Ovary (tissue), 9 donors: Measurements from ENCODE around the gene TRIM65. TPM values are rescaled to one million over a fixed set of nuclear protein-coding genes. Genes with fewer than 3 reads are reported as not detected.

Experiments
- DNase-seq, 5 donors: peaks; one replicate each; pipeline ENCODE4 v3.0.0-alpha.2; 2019 to 2020
- H3K27ac ChIP-seq, 2 donors: fragments of 200-600 bp; one replicate each; pipeline versions ENCODE4 v1.5.1 to v1.8.0; 2019 to 2022
- H3K27me3 ChIP-seq: fragments of 200-600 bp; one replicate; pipeline ENCODE4 v1.8.0; 2022
- H3K36me3 ChIP-seq: fragments of 200-600 bp; sonication (generic); one replicate; pipeline ENCODE4 v1.5.1; 2019
- H3K4me1 ChIP-seq: one replicate; pipeline ENCODE4 v1.8.1; 2013; ENCODE audit warnings: mild to moderate bottlenecking, moderate library complexity; ENCODE audit not compliant: insufficient read depth
- H3K4me3 ChIP-seq: fragments of 200-600 bp; sonication (generic); one replicate; pipeline ENCODE4 v1.5.1; 2017
- H3K9me3 ChIP-seq, 2 donors: fragments of 200-600 bp in 1 of 2; sonication (generic) in 1 of 2; one replicate each; pipeline versions ENCODE4 v1.5.1 to v1.8.1; 2013 to 2019; ENCODE audit warnings: mild to moderate bottlenecking in 1 of 2, moderate library complexity in 1 of 2
- CTCF ChIP-seq, 3 donors: fragments of 450-650 bp in 2 of 3; fragments of 200-600 bp in 1 of 3; IDR thresholded peaks; one replicate each; pipeline versions ENCODE4 v1.5.1 to v1.8.0; 2016 to 2022; ENCODE audit warnings: antibody characterized with exemption in 3 of 3, mild to moderate bottlenecking in 1 of 3
- EP300 ChIP-seq: sonication (generic); formaldehyde crosslinking; IDR thresholded peaks from one replicate; pipeline ENCODE4 v1.6.1; 2017; ENCODE audit warnings: antibody characterized with exemption
- POLR2A ChIP-seq: fragments of 450-650 bp; IDR thresholded peaks from one replicate; pipeline ENCODE4 v1.6.1; 2017; ENCODE audit warnings: antibody characterized with exemption, mild to moderate bottlenecking, moderate library complexity
- WGBS, 3 donors: extraction: QIAGEN DNeasy Blood & Tissue Kit in 1 of 3; methylation state at CpG; one replicate each; pipeline versions ENCODE4 v1.1.5 to v1.1.7; 2013 to 2017; 5-methylcytosine and 5-hydroxymethylcytosine counted together
- intact Hi-C, 4 donors: fragments of 100-400 bp; cut with DNase I; formaldehyde crosslinking; loops; one replicate each; pipeline versions ENCODE4 v1.11.0 to v1.15.1; 2022 to 2023
- polyA plus RNA-seq, 2 donors: library from polyadenylated mRNA; stranded (reverse); fragments of 200-250 nt in 1 of 2; fragments of 350-450 nt in 1 of 2; fragmentation: Illumina TruSeq in 1 of 2; extraction: RNeasy Lipid Tissue Mini Kit (QIAGEN cat#74804) in 1 of 2; gene quantifications; one replicate each; pipeline ENCODE4 v1.2.3, GENCODE V29; 2013 to 2014
- total RNA-seq, 7 donors: library from RNA; depleted of rRNA in 2 of 7; stranded (reverse); fragments of >200 nt in 2 of 7; fragmentation: NEBNext Ultra II Directional in 3 of 7; extraction: Animal tissue kit (Norgen Biotek cat#: 25700) in 3 of 7; gene quantifications; one replicate each; pipeline versions ENCODE4 v1.1.0 to v1.2.4, GENCODE V29; 2016 to 2023
- donor health status: DM: no; HTN: no; CAD: no; lungs with moderate emphysema.
- donor health status: DM: no; HTN: no; CAD: no.
- donor health status: Bipolar disorder and iron deficiency.
- donor health status: DM: yes; HTN: yes; CAD: no.
- donor health status: DM: no; HTN: no; CAD: no.
- donor health status: DM: yes; HTN: yes; CAD: no.

The TRIM65 gene
- total and polyA plus RNA-seq, 9 donors: 10.4 to 28.0 (median 24.1) TPM

GRCh38 chr17:75877752-75878173 lies 19.0 kb downstream of the TRIM65 start:
- TF ChIP-seq EP300 (no peak), POLR2A (peak; percentile 13), CTCF (IDR thresholded peaks at IDR 0.05) (peak; percentile 43 to 76 (median 67))
- H3K4me3 ChIP-seq: peak overlapping the region; percentile 48
- intact Hi-C loops: loop anchor here in 1 of 4 donors (2.0 to 10.0 kb wide), 2 partner anchors 21 to 103 kb away; a partner anchor contains a TSS
- no peaks in the 10 kb centered on the region for H3K36me3 ChIP-seq
- H3K27me3 ChIP-seq: no peaks in the 10 kb centered on the region
- H3K4me1 ChIP-seq: peaks cover 19% of the 10 kb centered on the region
- H3K9me3 ChIP-seq: no peaks in the 10 kb centered on the region
- 0% methylated on average over 45 to 56 of the region's 56 CpGs for WGBS, 3 donors
- H3K27ac ChIP-seq: peak overlapping the region; percentile 83 to 87
- peak; percentile 63 to 83 (median 76) for DNase-seq

- DNase-seq: peak; percentile 95 to 97 (median 96)
- Histone ChIP-seq H3K27me3 (no peaks in the 10 kb centered on the region), H3K9me3 (no peaks in the 10 kb centered on the region), H3K27ac (peak overlapping the region; percentile 83 to 87), H3K4me3 (peak overlapping the region; percentile 48), H3K4me1 (peaks cover 23% of the 10 kb centered on the region), H3K36me3 (no peaks in the 10 kb centered on the region)
- WGBS, 3 donors: 1 to 3% (median 3%) methylated on average over 40 to 41 of the region's 41 CpGs
- no peak for TF ChIP-seq CTCF (IDR thresholded peaks at IDR 0.05)
- peak; percentile 15 for TF ChIP-seq POLR2A
- TF ChIP-seq EP300: peak; percentile 69
- intact Hi-C loops: loop anchor here in 1 of 4 donors (2.0 to 10.0 kb wide), 2 partner anchors 20 to 102 kb away; a partner anchor contains a TSS
Observed at GRCh38 chr17:75876938-75877751, 19.6 kb downstream of the TRIM65 start.

GRCh38 chr17:75876190-75876937 lies 20.4 kb downstream of the TRIM65 start:
- peaks cover 23% of the 10 kb centered on the region for H3K4me1 ChIP-seq
- no peaks in the 10 kb centered on the region for H3K9me3 ChIP-seq
- H3K4me3 ChIP-seq: peak overlapping the region; percentile 48
- intact Hi-C loops: loop anchor here in 1 of 4 donors (2.0 to 10.0 kb wide), 2 partner anchors 20 to 102 kb away; a partner anchor contains a TSS
- no peaks in the 10 kb centered on the region for H3K27me3 ChIP-seq
- TF ChIP-seq EP300: no peak
- no peak for TF ChIP-seq CTCF (IDR thresholded peaks at IDR 0.05)
- TF ChIP-seq POLR2A: no peak
- no peaks in the 10 kb centered on the region for H3K36me3 ChIP-seq
- DNase-seq: peak in 1 of 5 donors; percentile 58
- 40 to 50% (median 46%) methylated on average over 23 to 26 of the region's 26 CpGs for WGBS, 3 donors
- peak overlapping the region; percentile 58 to 64 for H3K27ac ChIP-seq

- Histone ChIP-seq H3K4me3 (peak overlapping the region; percentile 48), H3K4me1 (peaks cover 23% of the 10 kb centered on the region)
- intact Hi-C loops: loop anchor here in 1 of 4 donors (2.0 to 10.0 kb wide), 2 partner anchors 19 to 101 kb away; a partner anchor contains a TSS
Observed at GRCh38 chr17:75875940-75876189, 20.9 kb downstream of the TRIM65 start.

More at GRCh38 chr17:75875940-75876189, 20.9 kb downstream of the TRIM65 start:
- DNase-seq: no peak
- Histone ChIP-seq H3K36me3 (no peaks in the 10 kb centered on the region), H3K27me3 (no peaks in the 10 kb centered on the region), H3K27ac (peak overlapping the region in 1 of 2 donors; percentile 64), H3K9me3 (no peaks in the 10 kb centered on the region)
- no peak for TF ChIP-seq CTCF (IDR thresholded peaks at IDR 0.05)
- TF ChIP-seq POLR2A: no peak
- no peak for TF ChIP-seq EP300
- 64 to 73% (median 67%) methylated on average over 5 of the region's 5 CpGs for WGBS, 3 donors
